ENCODE data around the gene AGPAT1. TPM values are rescaled to one million over a fixed set of nuclear protein-coding genes. Genes with fewer than 3 reads are reported as not detected.

The AGPAT1 gene
- total RNA-seq, 1 donor from 2014 or later: 57.2 TPM

- no peak for DNase-seq (ENCODE audit: low read depth)
- no peak for TF ChIP-seq CTCF (IDR thresholded peaks at IDR 0.05; ENCODE audit: insufficient read depth, low read length, poor library complexity, severe bottlenecking)
- no peaks in the 10 kb centered on the region for H3K36me3 ChIP-seq (ENCODE audit: control insufficient read depth, insufficient read depth, low read length)
Observed at GRCh38 chr6:32202186-32202585, 26.3 kb upstream of the AGPAT1 start.

GRCh38 chr6:32200711-32201475 is 25.0 kb upstream of the AGPAT1 start:
- no peaks in the 10 kb centered on the region for H3K36me3 ChIP-seq (ENCODE audit: control insufficient read depth, insufficient read depth, low read length)
- DNase-seq (ENCODE audit: low read depth): no peak
- H3K27me3 ChIP-seq (ENCODE audit: control insufficient read depth, insufficient read depth, low read length): peaks cover 6% of the 10 kb centered on the region
- TF ChIP-seq CTCF (IDR thresholded peaks at IDR 0.05; ENCODE audit: insufficient read depth, low read length, poor library complexity, severe bottlenecking): no peak
- H3K4me3 ChIP-seq (ENCODE audit: low read depth, low read length): no peak overlapping the region

More at GRCh38 chr6:32202186-32202585, 26.3 kb upstream of the AGPAT1 start:
- Histone ChIP-seq H3K4me3 (ENCODE audit: low read depth, low read length) (no peak overlapping the region), H3K27me3 (ENCODE audit: control insufficient read depth, insufficient read depth, low read length) (peaks cover 6% of the 10 kb centered on the region)

GRCh38 chr6:32198866-32199265 is 23.0 kb upstream of the AGPAT1 start:
- H3K27me3 ChIP-seq (ENCODE audit: control insufficient read depth, insufficient read depth, low read length): peaks cover 4% of the 10 kb centered on the region
- no peak for TF ChIP-seq CTCF (IDR thresholded peaks at IDR 0.05; ENCODE audit: insufficient read depth, low read length, poor library complexity, severe bottlenecking)
- DNase-seq (ENCODE audit: low read depth): no peak
- no peaks in the 10 kb centered on the region for H3K36me3 ChIP-seq (ENCODE audit: control insufficient read depth, insufficient read depth, low read length)
- H3K4me3 ChIP-seq (ENCODE audit: low read depth, low read length): no peak overlapping the region

DNA sequence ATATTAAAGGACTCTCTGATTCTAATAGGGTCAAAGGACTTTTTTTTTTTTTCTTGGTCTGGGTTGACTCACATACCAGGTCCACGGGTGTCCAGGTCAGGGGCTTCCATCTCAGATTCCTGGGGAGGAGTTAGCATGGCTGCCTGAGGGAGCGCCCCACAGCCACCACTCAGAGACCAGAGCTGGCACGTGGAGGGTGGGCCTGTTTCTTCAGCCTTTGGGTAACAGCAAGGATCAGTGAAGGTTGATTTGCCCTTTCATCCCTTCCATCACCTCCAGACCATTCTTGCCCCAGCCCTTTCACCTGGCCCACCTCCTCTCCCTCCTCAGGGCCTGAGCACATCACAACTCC is 22.4 kb upstream of the AGPAT1 start:
- DNase-seq (ENCODE audit: low read depth): no peak
- no peaks in the 10 kb centered on the region for H3K36me3 ChIP-seq (ENCODE audit: control insufficient read depth, insufficient read depth, low read length)
- no peak for TF ChIP-seq CTCF (IDR thresholded peaks at IDR 0.05; ENCODE audit: insufficient read depth, low read length, poor library complexity, severe bottlenecking)
- H3K4me3 ChIP-seq (ENCODE audit: low read depth, low read length): no peak overlapping the region
- H3K27me3 ChIP-seq (ENCODE audit: control insufficient read depth, insufficient read depth, low read length): peaks cover 4% of the 10 kb centered on the region

GRCh38 chr6:32196682-32197616 is 21.1 kb upstream of the AGPAT1 start:
- peak overlapping the region; percentile 86 for H3K4me3 ChIP-seq (ENCODE audit: low read depth, low read length)
- no peak for TF ChIP-seq CTCF (IDR thresholded peaks at IDR 0.05; ENCODE audit: insufficient read depth, low read length, poor library complexity, severe bottlenecking)
- H3K36me3 ChIP-seq (ENCODE audit: control insufficient read depth, insufficient read depth, low read length): no peaks in the 10 kb centered on the region
- no peak for DNase-seq (ENCODE audit: low read depth)
- peaks cover 2% of the 10 kb centered on the region for H3K27me3 ChIP-seq (ENCODE audit: control insufficient read depth, insufficient read depth, low read length)
